Glomerular visceral epithelial cell (primary cell): ENCODE data around the gene SSBP3.

ENCODE experiments used
- DNase-seq: peaks from one replicate; pipeline ENCODE4 v3.0.0-alpha.2; 2016; ENCODE audit errors: extremely low spot score

The SSBP3 gene

GRCh38 chr1:54176621-54177327 lies 229.4 kb downstream of the SSBP3 start:
- DNase-seq: no peak
